Hepatic stellate cell (primary cell): ENCODE data around the gene CCDC18.
"Not testable (repeated sequence)": the region's sequence is repeated elsewhere in the genome, so short reads cannot be mapped to it uniquely, and the experiment has no call there.

Experiments
- DNase-seq: peaks from one replicate; pipeline ENCODE4 v3.0.0; 2011; ENCODE audit warnings: low spot score

CCDC18 gene, protein sequence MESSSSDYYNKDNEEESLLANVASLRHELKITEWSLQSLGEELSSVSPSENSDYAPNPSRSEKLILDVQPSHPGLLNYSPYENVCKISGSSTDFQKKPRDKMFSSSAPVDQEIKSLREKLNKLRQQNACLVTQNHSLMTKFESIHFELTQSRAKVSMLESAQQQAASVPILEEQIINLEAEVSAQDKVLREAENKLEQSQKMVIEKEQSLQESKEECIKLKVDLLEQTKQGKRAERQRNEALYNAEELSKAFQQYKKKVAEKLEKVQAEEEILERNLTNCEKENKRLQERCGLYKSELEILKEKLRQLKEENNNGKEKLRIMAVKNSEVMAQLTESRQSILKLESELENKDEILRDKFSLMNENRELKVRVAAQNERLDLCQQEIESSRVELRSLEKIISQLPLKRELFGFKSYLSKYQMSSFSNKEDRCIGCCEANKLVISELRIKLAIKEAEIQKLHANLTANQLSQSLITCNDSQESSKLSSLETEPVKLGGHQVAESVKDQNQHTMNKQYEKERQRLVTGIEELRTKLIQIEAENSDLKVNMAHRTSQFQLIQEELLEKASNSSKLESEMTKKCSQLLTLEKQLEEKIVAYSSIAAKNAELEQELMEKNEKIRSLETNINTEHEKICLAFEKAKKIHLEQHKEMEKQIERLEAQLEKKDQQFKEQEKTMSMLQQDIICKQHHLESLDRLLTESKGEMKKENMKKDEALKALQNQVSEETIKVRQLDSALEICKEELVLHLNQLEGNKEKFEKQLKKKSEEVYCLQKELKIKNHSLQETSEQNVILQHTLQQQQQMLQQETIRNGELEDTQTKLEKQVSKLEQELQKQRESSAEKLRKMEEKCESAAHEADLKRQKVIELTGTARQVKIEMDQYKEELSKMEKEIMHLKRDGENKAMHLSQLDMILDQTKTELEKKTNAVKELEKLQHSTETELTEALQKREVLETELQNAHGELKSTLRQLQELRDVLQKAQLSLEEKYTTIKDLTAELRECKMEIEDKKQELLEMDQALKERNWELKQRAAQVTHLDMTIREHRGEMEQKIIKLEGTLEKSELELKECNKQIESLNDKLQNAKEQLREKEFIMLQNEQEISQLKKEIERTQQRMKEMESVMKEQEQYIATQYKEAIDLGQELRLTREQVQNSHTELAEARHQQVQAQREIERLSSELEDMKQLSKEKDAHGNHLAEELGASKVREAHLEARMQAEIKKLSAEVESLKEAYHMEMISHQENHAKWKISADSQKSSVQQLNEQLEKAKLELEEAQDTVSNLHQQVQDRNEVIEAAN (N-terminal part only)

DNA sequence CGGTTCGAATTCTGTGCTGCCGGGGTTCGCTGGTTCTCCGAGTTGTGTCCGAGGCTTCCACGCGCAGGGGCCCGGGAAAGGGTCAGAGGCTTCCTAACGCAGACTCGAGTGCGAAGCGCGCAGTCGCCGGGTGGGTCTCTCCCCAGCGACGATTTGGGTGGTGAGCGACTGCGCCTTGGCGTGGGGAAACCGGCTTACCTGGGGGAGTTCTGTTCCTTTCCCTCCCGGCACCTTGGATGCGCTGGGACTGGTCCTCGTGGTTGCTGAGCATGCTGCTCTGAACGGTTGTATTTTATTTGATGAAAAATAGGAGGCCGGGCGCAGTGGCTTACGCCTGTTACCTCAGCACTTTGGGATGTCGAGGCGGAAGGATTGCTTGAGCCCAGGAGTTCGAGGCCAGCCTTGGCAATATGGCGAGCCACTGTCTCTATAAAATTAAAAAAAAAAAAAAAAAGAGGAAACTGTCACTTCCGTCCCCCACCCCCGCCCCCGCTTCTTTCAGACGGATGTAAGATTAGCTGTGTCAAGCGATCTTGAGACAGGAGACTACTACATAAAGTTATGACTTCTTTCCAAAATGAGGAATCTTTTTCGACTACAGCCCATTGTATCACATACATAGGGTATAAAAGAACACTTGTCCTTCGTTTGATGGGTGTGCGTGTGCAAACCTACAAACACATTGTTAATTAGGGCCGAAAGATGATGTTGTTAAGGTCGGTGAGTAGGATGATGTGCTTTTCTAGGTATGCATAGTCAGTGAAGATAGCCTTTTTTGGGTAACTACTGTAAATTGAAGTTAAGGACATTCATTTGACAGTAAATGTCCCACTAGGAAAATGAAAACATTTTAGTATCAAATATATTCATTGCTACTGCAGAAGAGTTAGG is at the start of gene CCDC18:
Gene CCDC18, plus strand, starts transcription at position 2 of the 891 bp plus-strand sequence. CDS start 2,638 bp downstream, outside the sequence.
- DNase-seq = peak; percentile 12

DNA sequence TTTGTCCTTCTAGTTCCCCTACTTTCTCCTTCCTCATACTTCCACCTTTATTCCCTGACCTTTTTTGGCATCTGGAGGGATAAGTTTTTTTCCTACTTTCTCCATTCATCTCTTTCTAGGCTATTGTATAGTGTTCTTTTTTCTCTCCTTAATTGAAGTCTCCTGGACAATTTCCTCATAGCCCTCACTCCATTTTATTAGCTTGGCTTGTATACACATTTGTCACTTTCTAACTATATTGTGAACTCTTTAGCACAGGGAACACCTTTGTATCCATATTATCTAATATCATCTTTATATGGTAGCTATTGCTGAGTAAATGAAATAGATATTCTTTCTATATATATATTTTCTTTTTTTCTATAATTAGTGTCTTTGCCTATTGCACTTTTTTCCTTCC is 47.9 kb upstream of the CCDC18 start:
- no peak for DNase-seq

DNA sequence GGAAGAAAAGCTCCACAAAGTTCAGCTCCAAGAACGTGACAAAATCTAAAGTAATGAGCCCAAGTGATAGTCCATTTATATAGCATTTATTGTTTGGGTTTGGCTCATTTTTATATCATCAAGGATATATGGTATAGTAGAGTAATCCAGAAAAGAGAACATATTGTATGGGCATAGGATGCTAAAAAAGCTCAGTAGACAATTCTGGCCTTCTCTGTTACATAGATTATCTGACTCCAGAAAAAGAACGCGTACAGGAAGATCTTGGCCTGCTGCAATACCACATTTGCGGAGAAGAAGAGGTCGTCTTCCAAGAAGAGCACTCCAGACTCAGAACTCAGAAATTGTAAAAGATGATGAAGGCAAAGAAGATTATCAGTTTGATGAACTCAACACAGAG is 44.1 kb upstream of the CCDC18 start:
- no peak for DNase-seq

DNA sequence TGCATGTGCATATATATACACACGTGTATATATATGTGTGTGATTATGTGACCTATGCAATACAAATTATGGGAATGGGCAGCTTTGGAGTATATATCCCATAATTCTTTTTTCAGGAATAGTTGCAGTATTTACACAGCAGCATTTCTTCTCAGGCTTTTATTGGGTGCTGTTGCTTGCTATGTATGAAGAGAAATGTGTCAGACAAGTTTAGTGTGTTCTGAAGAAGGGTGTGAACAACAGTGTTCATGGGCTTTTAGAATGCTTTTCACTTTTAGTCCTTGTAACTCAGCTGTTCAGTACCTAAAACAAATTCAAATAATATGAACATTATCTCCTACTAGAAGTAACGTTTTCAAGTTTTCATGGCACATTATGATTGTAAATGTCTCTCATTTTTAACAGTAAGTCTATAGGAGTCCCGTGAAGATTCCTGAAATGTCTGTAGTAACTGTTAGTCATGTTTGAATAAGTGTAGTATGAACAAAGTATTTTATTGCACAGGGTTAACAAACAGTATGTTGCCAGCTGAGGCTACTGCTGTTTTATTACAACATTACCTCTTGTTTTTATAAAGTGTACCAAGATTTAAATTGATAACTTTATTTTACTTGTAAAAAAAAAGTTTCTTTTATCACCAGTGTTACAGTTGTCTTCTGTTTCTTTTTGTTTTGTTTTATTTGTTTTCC is 42.8 kb upstream of the CCDC18 start:
- no peak for DNase-seq

DNA sequence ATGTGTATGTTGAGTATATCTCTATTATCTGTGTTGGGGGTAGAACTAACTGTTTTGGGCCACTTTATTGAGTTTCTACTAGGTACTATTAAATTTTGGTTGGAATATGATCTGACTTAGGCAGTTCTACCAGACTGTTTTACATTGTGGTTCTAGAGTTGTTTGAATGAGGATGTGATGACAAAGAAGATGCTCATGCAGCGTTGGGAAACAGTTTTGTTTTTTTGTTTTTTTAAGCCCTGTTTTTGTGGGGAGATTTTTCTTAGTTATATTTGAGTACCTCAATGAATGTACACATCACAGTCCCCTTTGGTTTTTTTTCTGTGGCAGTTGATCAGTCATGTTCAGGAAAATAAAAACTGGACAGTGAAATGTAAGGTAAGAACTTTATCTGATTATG is 40.4 kb upstream of the CCDC18 start:
- no peak for DNase-seq

DNA sequence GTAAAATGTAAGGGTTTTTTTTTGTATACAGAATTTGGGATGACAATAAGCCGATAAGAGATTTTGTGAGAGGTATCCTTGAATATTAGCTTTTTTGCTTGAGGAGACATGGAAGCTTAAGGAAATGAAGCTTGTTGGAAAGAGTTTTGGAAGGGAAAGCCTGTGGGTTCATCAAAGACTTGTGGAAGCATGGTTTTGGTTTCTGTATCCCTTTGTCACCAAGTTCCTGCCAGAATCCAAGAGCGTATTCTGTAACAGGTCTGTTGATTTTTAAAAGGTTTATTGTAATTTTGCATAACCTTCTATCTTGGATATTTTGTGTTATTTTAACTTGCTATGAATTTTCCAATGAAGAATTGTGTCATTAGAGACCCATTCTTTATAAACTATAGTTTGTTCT is 38.4 kb upstream of the CCDC18 start:
- no peak for DNase-seq

DNA sequence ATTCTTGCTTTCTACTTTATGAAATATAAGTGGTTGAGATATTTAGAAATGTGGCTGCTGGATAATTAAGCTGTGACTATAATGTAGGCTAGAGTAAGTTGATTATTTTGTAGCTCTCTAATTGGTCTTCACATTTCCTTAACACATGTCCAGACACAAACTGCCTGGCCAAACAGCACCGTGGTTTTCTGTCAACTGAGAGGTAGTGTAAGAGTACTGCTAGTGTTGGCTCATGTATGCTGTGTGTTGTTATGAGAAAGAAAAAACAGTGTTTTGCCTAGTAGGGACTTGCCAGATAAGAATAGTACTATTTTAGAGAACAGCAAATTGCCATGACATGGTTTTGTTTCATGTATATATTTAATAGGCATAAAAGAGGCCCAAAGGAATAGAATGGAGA is 37.4 kb upstream of the CCDC18 start:
- no peak for DNase-seq

DNA sequence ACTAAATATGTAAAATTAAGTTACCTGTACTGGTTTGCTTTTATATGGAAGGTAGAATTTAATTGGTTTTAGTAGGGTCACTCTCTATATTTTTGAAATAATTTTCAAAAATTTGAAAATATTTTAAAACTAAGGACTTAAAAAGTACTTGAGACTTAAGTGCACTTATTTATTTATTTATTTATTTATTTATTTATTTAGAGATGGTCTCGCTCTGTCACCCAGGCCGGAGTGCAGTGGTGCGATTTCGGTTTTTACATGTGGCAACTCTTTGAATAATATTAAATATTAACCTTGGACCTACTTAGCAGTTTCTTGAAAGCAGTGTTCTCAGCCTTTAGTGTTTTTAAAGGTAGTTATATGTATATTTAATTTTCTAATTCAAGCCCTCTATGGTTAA is 36.8 kb upstream of the CCDC18 start:
- DNase-seq = no peak

DNA sequence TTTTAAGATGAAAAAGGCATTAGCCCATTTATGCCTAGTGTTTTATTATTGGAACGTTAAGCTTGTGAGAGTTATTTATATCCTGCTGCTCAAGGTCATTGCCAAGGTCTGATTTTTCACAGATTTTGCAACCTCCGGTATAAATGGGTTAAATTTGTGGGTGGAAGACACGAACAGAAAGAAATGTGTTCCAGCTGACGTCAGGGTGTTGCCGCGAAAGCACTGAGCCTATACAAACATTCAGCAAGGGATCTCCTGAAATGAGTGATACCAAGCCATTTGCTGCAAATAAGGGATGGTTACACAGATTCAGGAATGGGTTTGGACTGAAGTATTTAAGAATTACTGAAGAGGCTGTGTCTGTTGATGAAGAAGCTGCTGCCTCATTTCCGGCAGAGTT is 32.5 kb upstream of the CCDC18 start:
- DNase-seq = no peak

DNA sequence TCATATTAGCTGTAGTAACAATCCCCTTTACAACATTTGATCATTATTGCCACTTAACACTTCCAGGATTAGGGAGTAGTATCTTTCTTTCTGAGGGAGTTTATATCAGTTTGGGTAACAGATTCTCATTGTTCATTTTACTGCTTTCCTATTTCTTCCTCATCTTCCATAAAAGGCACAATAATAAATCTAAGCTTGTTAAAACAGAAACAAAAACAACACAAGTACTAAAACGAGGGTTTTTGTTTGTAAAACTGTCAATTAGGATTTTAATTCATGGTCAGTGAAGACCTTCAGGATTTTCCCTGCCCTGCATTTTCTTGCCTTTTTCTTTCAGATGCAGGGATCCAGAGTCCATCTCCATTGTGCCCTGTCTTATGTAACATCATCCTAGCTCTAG is 29.8 kb upstream of the CCDC18 start:
- no peak for DNase-seq

DNA sequence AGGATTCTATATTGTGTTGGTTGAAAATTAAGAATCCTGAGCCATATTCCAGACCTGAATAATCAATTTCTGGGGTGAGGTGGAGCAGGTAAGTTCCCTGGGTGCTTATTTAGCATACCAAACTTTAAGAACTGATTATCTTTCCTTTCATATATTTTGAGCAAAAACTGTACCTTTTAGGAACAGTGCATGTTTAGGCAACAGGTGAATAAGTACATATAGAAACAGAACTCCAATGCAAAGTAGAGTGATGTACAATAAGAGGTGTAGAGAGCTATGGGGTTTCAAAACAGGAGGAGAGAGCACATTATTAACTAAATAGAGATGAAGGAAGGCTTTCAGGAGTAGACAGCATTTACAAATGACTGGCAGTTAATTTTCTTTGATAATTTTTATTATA is 29.1 kb upstream of the CCDC18 start:
- no peak for DNase-seq

DNA sequence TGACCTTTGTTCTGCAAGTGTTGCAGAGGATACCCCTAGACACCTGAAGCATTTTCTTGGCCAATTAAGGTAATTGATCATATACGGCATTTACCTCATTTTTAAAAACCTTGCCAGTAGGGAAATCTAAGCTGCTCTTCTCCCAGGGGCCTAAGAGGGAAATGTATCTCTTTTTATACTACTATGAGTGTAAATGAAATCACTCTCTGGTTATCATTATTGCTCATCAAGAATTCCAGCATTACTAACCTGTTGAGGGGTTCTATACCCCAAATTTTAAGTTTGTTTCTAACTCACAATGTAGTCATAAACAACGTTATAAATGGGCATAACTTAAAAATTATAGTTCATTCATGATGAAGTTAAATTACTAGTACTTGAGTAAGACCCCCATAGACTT is 27.7 kb upstream of the CCDC18 start:
- no peak for DNase-seq

DNA sequence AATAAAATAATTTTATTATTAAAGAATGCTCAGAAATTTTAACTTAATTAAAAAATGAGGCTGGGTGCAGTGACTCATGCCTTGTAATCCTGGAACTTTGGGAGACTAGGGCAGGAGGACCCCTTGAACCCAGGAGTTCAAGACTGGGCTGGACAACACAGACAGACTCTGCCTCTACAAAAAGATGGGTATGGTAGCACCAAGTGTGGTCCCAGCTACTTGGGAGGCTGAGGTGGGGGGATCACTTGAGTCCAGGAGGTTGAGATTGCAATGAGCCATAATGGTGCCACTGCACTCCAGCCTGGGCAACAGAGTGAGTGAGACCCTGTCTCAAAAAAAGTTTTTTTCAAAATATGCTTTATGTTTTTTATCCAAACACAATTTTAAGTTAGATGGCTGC is 25.6 kb upstream of the CCDC18 start:
- DNase-seq = no peak

DNA sequence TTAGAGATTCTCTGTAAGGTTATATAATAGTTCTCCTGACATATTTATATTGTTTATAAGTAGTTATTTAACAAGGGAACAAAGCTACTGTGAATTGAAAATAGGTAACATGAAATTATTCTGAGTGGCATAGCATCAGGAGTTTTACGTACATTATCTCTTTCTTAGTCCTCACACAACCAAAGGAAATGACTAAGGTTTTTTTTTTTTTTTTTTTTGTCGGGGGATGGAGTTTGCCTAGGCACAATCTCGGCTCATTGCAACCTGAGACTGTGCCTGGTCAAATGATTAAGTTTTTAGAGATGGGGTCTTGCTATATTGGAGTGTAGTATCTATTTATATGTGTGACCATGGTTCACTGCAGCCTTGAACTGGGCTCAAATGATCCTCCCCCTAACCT is 25.2 kb upstream of the CCDC18 start:
- no peak for DNase-seq

DNA sequence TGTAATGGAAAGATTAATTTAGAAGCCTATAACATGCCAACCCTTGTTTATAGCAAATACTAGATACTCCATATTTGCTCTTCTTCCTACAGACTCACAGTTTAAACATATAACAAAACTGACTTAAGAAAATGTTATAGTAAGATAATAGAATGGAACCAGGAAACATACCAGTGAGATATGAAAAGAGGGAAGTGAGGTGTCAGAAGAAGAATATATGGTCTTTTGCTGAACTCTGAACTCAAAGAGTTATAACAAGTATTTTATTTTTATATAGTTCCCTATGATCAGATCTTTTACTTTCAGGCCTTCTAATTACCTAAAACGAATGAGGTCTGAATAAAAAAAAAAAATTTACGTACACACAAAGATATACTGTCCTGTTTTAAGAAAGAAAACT is 21.2 kb upstream of the CCDC18 start:
- no peak for DNase-seq

DNA sequence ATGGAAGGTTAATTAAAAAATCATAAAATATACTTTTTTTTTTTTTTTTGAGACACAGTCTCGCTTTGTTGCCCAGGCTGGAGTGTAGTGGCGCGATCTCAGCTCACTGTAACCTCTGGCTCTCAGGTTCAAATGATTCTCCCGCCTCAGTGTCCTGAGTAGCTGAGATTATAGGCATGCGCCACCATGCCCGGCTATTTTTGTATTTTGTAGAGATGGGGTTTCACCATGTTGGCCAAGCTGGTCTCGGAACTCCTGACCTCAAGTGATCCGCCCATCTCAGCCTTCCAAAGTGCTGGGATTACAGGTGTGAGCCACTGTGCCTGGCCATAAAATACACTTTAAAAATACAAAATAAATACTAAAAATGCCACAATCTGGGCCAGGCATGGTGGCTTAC is 17.2 kb upstream of the CCDC18 start:
- DNase-seq = not testable (repeated sequence)

DNA sequence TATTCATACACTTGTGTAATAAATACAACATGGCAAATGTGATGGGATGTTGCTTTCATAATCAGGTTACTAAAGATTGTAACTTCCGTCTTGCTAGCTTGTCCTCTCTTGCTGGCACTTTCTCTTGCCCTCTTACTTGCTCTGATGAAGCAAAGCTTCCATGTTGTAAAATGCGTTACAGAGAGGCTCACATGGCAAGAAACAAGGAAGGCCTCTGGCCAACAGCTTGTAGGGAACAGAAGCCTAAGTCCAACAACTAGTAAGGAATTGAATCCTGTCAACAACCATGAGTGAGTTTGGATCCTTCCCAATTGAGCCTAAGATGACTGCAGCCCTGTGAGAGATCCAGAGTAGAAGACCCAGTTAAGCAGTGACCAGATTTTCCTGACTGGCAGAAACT is 15.7 kb upstream of the CCDC18 start:
- no peak for DNase-seq

DNA sequence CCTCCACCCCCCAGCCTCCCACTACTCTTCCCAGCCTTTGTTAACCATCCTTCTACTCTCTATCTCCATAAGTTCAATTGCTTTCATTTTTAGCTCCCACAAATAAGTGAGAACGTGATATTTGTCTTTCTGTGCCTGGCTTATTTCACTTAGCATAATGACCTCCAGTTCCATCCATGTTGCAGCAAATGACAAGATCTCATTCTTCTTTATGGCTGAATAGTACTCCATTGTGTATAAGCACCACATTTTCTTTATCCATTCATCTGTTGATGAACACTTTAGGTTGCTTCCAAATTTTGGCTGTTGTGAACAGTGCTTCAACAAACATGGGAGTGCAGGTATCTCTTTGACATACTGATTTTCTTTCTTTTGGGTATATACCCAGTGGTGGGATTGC is 14.6 kb upstream of the CCDC18 start:
- not testable (repeated sequence) for DNase-seq

DNA sequence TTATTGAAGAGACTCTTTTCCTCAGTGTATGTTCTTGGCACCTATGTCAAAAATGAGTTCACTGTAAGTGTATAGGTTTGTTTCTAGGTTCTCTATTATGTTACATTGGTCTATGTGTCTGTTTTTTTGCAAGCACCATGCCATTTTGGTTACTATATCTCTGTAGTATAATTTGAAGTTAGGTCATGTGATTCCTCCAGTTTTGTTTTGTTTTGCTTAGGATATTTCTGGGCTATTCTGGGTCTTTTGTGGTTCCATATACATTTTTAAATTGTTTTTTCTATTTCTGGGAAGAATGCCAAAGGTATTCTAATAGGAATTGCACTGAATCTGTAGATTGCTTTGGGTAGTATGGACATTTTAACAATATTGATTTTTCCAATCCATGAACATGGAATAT is 13.5 kb upstream of the CCDC18 start:
- no peak for DNase-seq

DNA sequence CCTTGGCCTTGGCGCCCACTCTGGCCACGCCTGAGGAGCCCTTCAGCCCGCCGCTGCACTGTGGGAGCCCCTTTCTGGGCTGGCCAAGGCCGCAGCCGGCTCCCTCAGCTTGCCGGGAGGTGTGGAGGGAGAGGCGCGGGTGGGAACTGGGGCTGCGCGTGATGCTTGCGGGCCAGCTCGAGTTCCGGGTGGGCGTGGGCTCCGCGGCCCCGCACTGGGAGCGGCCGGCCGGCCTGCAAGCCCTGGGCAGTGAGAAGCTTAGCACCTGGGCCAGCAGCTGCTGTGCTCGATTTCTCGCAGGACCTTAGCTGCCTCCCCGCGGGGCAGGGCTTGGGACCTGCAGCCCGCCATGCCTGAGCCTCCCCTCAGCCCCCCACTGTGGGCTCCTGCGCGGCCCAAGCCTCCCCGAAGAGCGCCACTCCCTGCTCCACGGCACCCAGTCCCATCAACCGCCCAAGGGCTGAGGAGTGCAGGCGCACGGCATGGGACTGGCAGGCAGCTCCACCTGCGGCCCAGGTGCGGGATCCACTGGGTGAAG is 10.3 kb upstream of the CCDC18 start:
- DNase-seq = not testable (repeated sequence)
